Peyer's patch (tissue), 4 donors: ENCODE measurements around the gene ARID5A. TPM values are rescaled to one million over a fixed set of nuclear protein-coding genes. Genes with fewer than 3 reads are reported as not detected.
"Not testable (repeated sequence)": the region's sequence is repeated elsewhere in the genome, so short reads cannot be mapped to it uniquely, and the experiment has no call there.

ENCODE experiments used
- DNase-seq, 3 donors: peaks; one replicate each; pipeline ENCODE4 v3.0.0-alpha.2; 2017 to 2019
- H3K27ac ChIP-seq, 4 donors: fragments of 200-600 bp; sonication (generic); one replicate each; pipeline ENCODE4 v1.5.1; 2016 to 2019
- H3K27me3 ChIP-seq, 2 donors: fragments of 200-600 bp; sonication (generic); one replicate each; pipeline ENCODE4 v1.5.1; 2019
- H3K36me3 ChIP-seq, 3 donors: fragments of 200-600 bp; sonication (generic); one replicate each; pipeline ENCODE4 v1.5.1; 2016 to 2019
- H3K4me1 ChIP-seq, 4 donors: fragments of 200-600 bp; sonication (generic); one replicate each; pipeline ENCODE4 v1.5.1; 2016 to 2019
- H3K4me3 ChIP-seq, 4 donors: fragments of 200-600 bp; sonication (generic); 1 replicate in 3 of 4; 2 replicates in 1 of 4; pipeline ENCODE4 v1.5.1; 2016 to 2019; ENCODE audit warnings: mild to moderate bottlenecking in 1 of 4
- H3K9me3 ChIP-seq, 4 donors: fragments of 200-600 bp; sonication (generic); one replicate each; pipeline ENCODE4 v1.5.1; 2016 to 2019; ENCODE audit warnings: mild to moderate bottlenecking in 1 of 4
- CTCF ChIP-seq, 6 experiments: fragments of 450-650 bp in 4 of 6; fragments of 200-600 bp in 2 of 6; sonication (generic) in 1 of 6; IDR thresholded peaks; one replicate each; pipeline ENCODE4 v1.5.1; 2017 to 2019; ENCODE audit warnings: antibody characterized with exemption in 6 of 6, mild to moderate bottlenecking in 3 of 6, moderate library complexity in 1 of 6
- POLR2A ChIP-seq, 2 donors: fragments of 450-650 bp; IDR thresholded peaks; one replicate each; pipeline ENCODE4 v1.5.1; 2017; ENCODE audit warnings: antibody characterized with exemption in 2 of 2, mild to moderate bottlenecking in 2 of 2, moderate library complexity in 2 of 2
- total RNA-seq, 4 donors: library from RNA; depleted of rRNA; stranded (reverse); fragments of >200 nt; gene quantifications; one replicate each; pipeline ENCODE4 v1.1.0, GENCODE V29; 2016

The ARID5A gene
- total RNA-seq, 4 donors from 2014 or later, result 3.9 to 44.6 (median 16.9) TPM

DNA sequence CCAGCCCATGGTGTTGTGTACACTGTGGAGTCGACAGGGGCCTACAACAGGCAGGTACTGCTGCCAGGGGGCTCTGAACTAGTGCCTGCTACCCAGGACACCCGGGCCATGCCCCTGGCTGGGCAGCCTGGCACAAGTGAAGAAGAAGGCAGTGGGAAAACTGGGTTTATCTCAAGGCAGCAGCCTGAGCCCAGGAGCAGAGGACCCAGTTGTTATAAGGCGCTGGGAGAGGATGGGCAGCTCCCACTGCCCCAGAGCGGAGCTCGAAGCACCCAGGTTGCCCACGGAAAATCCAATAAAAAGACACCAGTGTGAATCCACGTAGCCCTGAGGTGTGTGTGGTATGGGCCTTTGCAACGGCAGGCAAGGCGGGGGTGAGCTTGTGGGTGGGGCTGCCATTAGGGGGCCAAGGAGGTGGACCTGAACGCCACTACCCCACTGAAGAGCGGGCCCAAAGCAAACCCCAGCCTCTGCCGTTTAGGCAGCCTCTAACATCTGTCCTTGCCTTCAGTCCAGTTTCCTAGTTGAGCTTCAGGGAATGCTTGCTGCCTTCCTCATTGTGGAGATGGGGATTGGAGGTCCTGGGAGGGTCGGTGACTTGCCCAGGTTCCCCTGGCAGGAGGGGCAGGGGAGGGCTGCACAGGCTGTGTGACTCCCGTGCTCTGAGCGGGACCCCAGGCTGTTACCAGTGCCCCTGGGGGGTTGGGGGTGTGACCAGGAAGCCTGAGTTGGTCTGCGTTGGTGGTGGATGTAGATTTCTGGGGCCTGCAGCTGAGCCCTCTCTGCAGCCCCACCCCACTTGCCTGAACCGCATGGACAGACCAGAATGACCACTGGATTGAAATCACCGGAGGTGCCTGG, 16.0 kb downstream of the ARID5A start:
- peaks cover 0 to 13% (median 2%) of the 10 kb centered on the region in 4 donors for H3K4me1 ChIP-seq
- H3K27ac ChIP-seq, result no peak overlapping the region
- TF ChIP-seq POLR2A (IDR thresholded peaks at IDR 0.05), result no peak
- TF ChIP-seq CTCF (IDR thresholded peaks at IDR 0.05), result no peak
- H3K9me3 ChIP-seq, result no peaks in the 10 kb centered on the region
- H3K27me3 ChIP-seq, result no peaks in the 10 kb centered on the region
- DNase-seq, result no peak
- H3K36me3 ChIP-seq, result peaks cover 0 to 38% (median 0%) of the 10 kb centered on the region in 3 donors
- no peak overlapping the region for H3K4me3 ChIP-seq

- TF ChIP-seq CTCF (IDR thresholded peaks at IDR 0.05), result no peak
- no peak for TF ChIP-seq POLR2A (IDR thresholded peaks at IDR 0.05)
- H3K36me3 ChIP-seq, result peaks cover 0 to 37% (median 0%) of the 10 kb centered on the region in 3 donors
- H3K9me3 ChIP-seq, result no peaks in the 10 kb centered on the region
- H3K27ac ChIP-seq, result no peak overlapping the region
- H3K4me3 ChIP-seq, result no peak overlapping the region
- no peak for DNase-seq
- peaks cover 0 to 13% (median 2%) of the 10 kb centered on the region in 4 donors for H3K4me1 ChIP-seq
- H3K27me3 ChIP-seq, result no peaks in the 10 kb centered on the region
These were observed 16.8 kb downstream of the ARID5A start for GRCh38 chr2:96553176-96553956.

- DNase-seq, H3K4me3 ChIP-seq, H3K27me3 ChIP-seq, H3K9me3 ChIP-seq: not testable (repeated sequence)
- Histone ChIP-seq H3K27ac (peak overlapping the region in 1 of 4 donors; percentile 57), H3K36me3 (peaks cover 0 to 31% (median 0%) of the 10 kb centered on the region in 3 donors), H3K4me1 (peaks cover 0 to 13% (median 2%) of the 10 kb centered on the region in 4 donors)
These were observed 17.4 kb downstream of the ARID5A start for GRCh38 chr2:96553957-96554292.

DNA sequence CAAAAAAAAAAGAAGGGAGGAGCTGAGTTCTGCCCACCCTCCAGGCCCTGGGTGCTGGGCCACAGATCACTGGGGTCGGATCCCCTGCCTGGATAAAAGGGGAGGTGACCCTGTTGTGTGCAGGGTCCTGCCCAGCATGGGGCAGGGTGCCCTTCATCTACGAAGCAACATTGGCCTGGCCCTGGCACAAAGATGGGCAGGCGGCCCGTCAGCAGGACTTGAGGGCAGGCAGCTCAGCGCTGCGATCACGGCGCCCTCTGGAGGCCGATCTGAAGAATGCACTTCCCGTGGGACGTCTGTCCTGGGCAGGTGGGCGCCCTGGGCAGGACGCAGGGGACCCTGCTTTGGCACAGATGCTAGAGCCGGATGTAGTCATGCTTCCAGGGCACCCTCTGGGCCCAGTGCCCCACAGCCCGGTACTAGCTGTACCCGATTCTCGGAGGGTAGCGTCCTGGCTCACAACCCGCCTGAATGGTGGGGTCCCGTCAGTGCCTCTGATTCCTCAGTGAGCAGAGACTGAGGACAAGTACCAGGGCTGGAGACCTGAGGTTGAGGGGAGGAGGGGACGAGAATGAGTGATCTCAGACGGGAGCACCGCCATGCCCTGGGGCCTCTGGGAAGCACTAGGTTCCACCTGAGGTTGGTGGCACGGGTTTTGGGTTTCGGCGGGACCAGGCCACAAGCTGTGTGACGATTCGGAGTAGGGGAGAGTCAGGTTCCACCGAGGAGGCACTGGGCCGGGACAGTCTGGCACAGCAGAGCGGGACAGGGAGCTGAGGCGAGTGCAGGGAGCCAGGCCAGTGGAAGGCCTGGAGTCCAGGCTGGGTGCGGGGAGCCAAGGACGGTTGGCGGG, 18.0 kb downstream of the ARID5A start:
- Histone ChIP-seq H3K27me3 (no peaks in the 10 kb centered on the region), H3K4me3 (no peak overlapping the region), H3K36me3 (peaks cover 0 to 27% (median 0%) of the 10 kb centered on the region in 3 donors), H3K9me3 (no peaks in the 10 kb centered on the region), H3K4me1 (peaks cover 0 to 13% (median 2%) of the 10 kb centered on the region in 4 donors), H3K27ac (peak overlapping the region in 1 of 4 donors; percentile 57)
- peak; percentile 65 to 83 (median 75) for DNase-seq
- TF ChIP-seq CTCF (IDR thresholded peaks at IDR 0.05) (peak; percentile 82 to 94 (median 90)), POLR2A (IDR thresholded peaks at IDR 0.05) (no peak)

GRCh38 chr2:96555146-96555610, 18.6 kb downstream of the ARID5A start:
- peaks cover 0 to 21% (median 0%) of the 10 kb centered on the region in 3 donors for H3K36me3 ChIP-seq
- DNase-seq, result no peak
- no peaks in the 10 kb centered on the region for H3K9me3 ChIP-seq
- H3K27me3 ChIP-seq, result no peaks in the 10 kb centered on the region
- no peak for TF ChIP-seq POLR2A (IDR thresholded peaks at IDR 0.05)
- TF ChIP-seq CTCF (IDR thresholded peaks at IDR 0.05), result no peak
- H3K4me1 ChIP-seq, result peaks cover 0 to 13% (median 2%) of the 10 kb centered on the region in 4 donors
- no peak overlapping the region for H3K27ac ChIP-seq
- no peak overlapping the region for H3K4me3 ChIP-seq
